Measurements from ENCODE around the gene MYO15B. TPM values are rescaled to one million over a fixed set of nuclear protein-coding genes. Genes with fewer than 3 reads are reported as not detected.

MYO15B gene
- total and polyA plus RNA-seq, 2 donors (not counting 3 experiments of a cell fraction or from before 2014, with no cell fraction given): 10.2 to 87.8 TPM

DNA sequence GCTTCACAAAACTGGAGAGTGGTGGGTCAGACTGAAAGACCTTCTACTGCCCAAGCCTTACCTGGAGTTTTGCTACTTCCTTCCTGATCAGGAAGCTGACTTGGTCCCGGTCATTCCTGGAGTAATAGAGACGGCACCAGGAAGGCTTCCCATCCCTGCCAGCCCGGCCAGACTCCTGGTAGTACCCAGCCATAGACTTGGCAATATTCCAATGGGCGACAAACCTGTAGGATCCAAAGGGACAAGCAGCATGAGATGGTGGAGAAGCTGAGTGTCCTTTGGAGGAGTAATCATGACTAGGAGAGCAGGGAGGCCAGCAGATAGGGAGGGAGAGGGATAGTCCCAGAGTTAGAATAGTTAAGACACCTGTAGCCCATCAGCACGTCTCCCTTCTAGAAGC lies 70.6 kb downstream of the MYO15B start:
- Histone ChIP-seq H3K4me2 (ENCODE audit: insufficient read depth, low read length) (no peak overlapping the region), H3K9me3 (replicated peaks; ENCODE audit: control insufficient read depth, insufficient read depth, low read length) (no peaks in the 10 kb centered on the region), H3K36me3 (ENCODE audit: control insufficient read depth in 2 of 2, extremely low read depth in 1 of 2, insufficient read depth in 2 of 2, low read length in 2 of 2) (peaks cover 0 to 16% of the 10 kb centered on the region in 2 experiments), H3K27ac (ENCODE audit: insufficient read depth, low read depth, low read length) (no peak overlapping the region), H3K4me1 (ENCODE audit: control insufficient read depth, extremely low read depth, insufficient read depth, low read length) (peaks cover 8% of the 10 kb centered on the region), H2AFZ (ENCODE audit: low read depth, low read length) (no peak overlapping the region), H3K9ac (replicated peaks; ENCODE audit: extremely low read depth, insufficient read depth, low read length) (no peak overlapping the region), H4K20me1 (replicated peaks; ENCODE audit: control insufficient read depth, extremely low read depth, insufficient read depth, low read length) (no peaks in the 10 kb centered on the region), H3K27me3 (ENCODE audit: control insufficient read depth in 2 of 2, insufficient read depth in 2 of 2, low read length in 2 of 2) (no peaks in the 10 kb centered on the region), H3K9me1 (replicated peaks; ENCODE audit: control insufficient read depth, extremely low read depth, insufficient read depth, low read length) (no peaks in the 10 kb centered on the region), H3K79me2 (ENCODE audit: control insufficient read depth, insufficient read depth, low read length) (no peaks in the 10 kb centered on the region), H3K4me3 (replicated peaks in 1 of 3; ENCODE audit: insufficient read depth in 1 of 3, low read depth in 1 of 3, low read length in 3 of 3) (no peak overlapping the region)
- dilution Hi-C loops (cut with MboI; ENCODE audit: extremely low pct_ligation_motif_present, low sequenced_read_pairs) (no loop called here), intact Hi-C loops (cut with micrococcal nuclease) (no loop called here)
- ChIA-PET POLR2A (interaction anchor here (1.6 kb wide), 1 partner anchor 13 kb away, joined by 6 read pairs; a partner anchor contains a TSS), CTCF (interaction anchor here (19.2 kb wide), 1 partner anchor 23 kb away, joined by 446 read pairs; the partner anchor contains the start of gene SMIM5)
- FAIRE-seq (no peak), DNase-seq (ENCODE audit: low read depth, low spot score) (no peak)
- TF ChIP-seq, protein P1, sequence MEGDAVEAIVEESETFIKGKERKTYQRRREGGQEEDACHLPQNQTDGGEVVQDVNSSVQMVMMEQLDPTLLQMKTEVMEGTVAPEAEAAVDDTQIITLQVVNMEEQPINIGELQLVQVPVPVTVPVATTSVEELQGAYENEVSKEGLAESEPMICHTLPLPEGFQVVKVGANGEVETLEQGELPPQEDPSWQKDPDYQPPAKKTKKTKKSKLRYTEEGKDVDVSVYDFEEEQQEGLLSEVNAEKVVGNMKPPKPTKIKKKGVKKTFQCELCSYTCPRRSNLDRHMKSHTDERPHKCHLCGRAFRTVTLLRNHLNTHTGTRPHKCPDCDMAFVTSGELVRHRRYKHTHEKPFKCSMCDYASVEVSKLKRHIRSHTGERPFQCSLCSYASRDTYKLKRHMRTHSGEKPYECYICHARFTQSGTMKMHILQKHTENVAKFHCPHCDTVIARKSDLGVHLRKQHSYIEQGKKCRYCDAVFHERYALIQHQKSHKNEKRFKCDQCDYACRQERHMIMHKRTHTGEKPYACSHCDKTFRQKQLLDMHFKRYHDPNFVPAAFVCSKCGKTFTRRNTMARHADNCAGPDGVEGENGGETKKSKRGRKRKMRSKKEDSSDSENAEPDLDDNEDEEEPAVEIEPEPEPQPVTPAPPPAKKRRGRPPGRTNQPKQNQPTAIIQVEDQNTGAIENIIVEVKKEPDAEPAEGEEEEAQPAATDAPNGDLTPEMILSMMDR (IDR thresholded peaks at IDR 0.05; ENCODE audit: extremely low read depth in 1 of 2, insufficient read depth in 1 of 2, low read depth in 1 of 2, low read length in 2 of 2): no peak
- no peak for TF ChIP-seq POLR2AphosphoS5 (IDR thresholded peaks at IDR 0.05; ENCODE audit: insufficient read depth, low read depth, low read length)
- TF ChIP-seq EZH2 (IDR thresholded peaks at IDR 0.05; ENCODE audit: borderline replicate concordance, low read depth, low read length, severe bottlenecking): no peak
- TF ChIP-seq, protein P2, sequence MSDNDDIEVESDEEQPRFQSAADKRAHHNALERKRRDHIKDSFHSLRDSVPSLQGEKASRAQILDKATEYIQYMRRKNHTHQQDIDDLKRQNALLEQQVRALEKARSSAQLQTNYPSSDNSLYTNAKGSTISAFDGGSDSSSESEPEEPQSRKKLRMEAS (IDR thresholded peaks at IDR 0.05; ENCODE audit: insufficient read depth, insufficient read length): no peak
- TF ChIP-seq JUN (IDR thresholded peaks at IDR 0.05; ENCODE audit: borderline replicate concordance, insufficient read depth, insufficient read length, low read depth): no peak
- no peak for TF ChIP-seq POLR2A (IDR thresholded peaks at IDR 0.05; ENCODE audit: low read depth, low read length)
- TF ChIP-seq MYC (IDR thresholded peaks at IDR 0.05; ENCODE audit: low read depth, low read length): no peak
- no TSS peak for BruUV-seq (replicated peaks)
